WERI-Rb-1 (cell line): ENCODE data around the gene SLC18A2.

Source experiments
- DNase-seq: peaks from one replicate; pipeline ENCODE4 v3.0.0-alpha.2; 2020
- H3K27ac ChIP-seq: fragments of 250-450 bp; sonication (Bioruptor Pico); 2 replicates; pipeline ENCODE4 v1.5.1; 2020; ENCODE audit warnings: mild to moderate bottlenecking, moderate library complexity
- H3K27me3 ChIP-seq: fragments of 250-450 bp; sonication (Bioruptor Pico); 2 replicates; pipeline ENCODE4 v1.5.1; 2021; ENCODE audit warnings: mild to moderate bottlenecking, low read depth, moderate library complexity; ENCODE audit not compliant: insufficient read depth, severe bottlenecking
- H3K36me3 ChIP-seq: fragments of 250-450 bp; sonication (Bioruptor Pico); 2 replicates; pipeline ENCODE4 v1.5.1; 2020; ENCODE audit warnings: mild to moderate bottlenecking, moderate library complexity
- H3K4me3 ChIP-seq: 2 replicates; pipeline ENCODE4 v1.5.1; 2011; ENCODE audit warnings: low read depth, mild to moderate bottlenecking, control low read depth, low read length
- H3K9me3 ChIP-seq: fragments of 250-450 bp; sonication (Bioruptor Pico); 2 replicates; pipeline ENCODE4 v1.5.1; 2021; ENCODE audit warnings: mild to moderate bottlenecking, moderate library complexity; ENCODE audit not compliant: severe bottlenecking
- CTCF ChIP-seq: IDR thresholded peaks from 2 replicates; pipeline ENCODE4 v1.5.1; 2011; ENCODE audit warnings: low read depth, mild to moderate bottlenecking, control low read depth, inconsistent platforms, low read length

SLC18A2 gene

GRCh38 chr10:117306674-117307073 lies 65.8 kb downstream of the SLC18A2 start:
- no peaks in the 10 kb centered on the region for H3K27me3 ChIP-seq
- no peak for DNase-seq
- no peaks in the 10 kb centered on the region for H3K9me3 ChIP-seq
- H3K4me3 ChIP-seq: no peak overlapping the region
- H3K27ac ChIP-seq: no peak overlapping the region
- H3K36me3 ChIP-seq: 0 out of 2 replicates have a peak, but pooled peaks cover 4% of the 10 kb centered on the region
- no peak for TF ChIP-seq CTCF

GRCh38 chr10:117311261-117311660 lies 70.3 kb downstream of the SLC18A2 start:
- no peak for TF ChIP-seq CTCF
- Histone ChIP-seq H3K4me3 (no peak overlapping the region), H3K27ac (no peak overlapping the region), H3K9me3 (no peaks in the 10 kb centered on the region), H3K27me3 (no peaks in the 10 kb centered on the region), H3K36me3 (peaks cover 4% of the 10 kb centered on the region; the same call in 1 of the 2 replicates)
- DNase-seq: no peak

- H3K9me3 ChIP-seq: no peaks in the 10 kb centered on the region
- no peak overlapping the region for H3K4me3 ChIP-seq
- no peak overlapping the region for H3K27ac ChIP-seq
- peaks cover 4% of the 10 kb centered on the region for H3K36me3 ChIP-seq
- no peak for DNase-seq
- TF ChIP-seq CTCF: no peak
- no peaks in the 10 kb centered on the region for H3K27me3 ChIP-seq
Measured at GRCh38 chr10:117312430-117312829, 71.5 kb downstream of the SLC18A2 start.

GRCh38 chr10:117313641-117314040 lies 72.7 kb downstream of the SLC18A2 start:
- Histone ChIP-seq H3K9me3 (no peaks in the 10 kb centered on the region), H3K4me3 (no peak overlapping the region), H3K36me3 (peaks cover 11% of the 10 kb centered on the region), H3K27ac (no peak overlapping the region), H3K27me3 (no peaks in the 10 kb centered on the region)
- TF ChIP-seq CTCF: no peak
- DNase-seq: no peak

GRCh38 chr10:117316701-117317100 lies 75.8 kb downstream of the SLC18A2 start:
- no peaks in the 10 kb centered on the region for H3K27me3 ChIP-seq
- DNase-seq: no peak
- H3K9me3 ChIP-seq: no peaks in the 10 kb centered on the region
- no peak for TF ChIP-seq CTCF
- no peak overlapping the region for H3K4me3 ChIP-seq
- H3K36me3 ChIP-seq: peaks cover 8% of the 10 kb centered on the region
- no peak overlapping the region for H3K27ac ChIP-seq

GRCh38 chr10:117318909-117319308 lies 78.0 kb downstream of the SLC18A2 start:
- Histone ChIP-seq H3K27ac (no peak overlapping the region), H3K27me3 (no peaks in the 10 kb centered on the region), H3K4me3 (no peak overlapping the region), H3K9me3 (no peaks in the 10 kb centered on the region), H3K36me3 (peaks cover 8% of the 10 kb centered on the region)
- TF ChIP-seq CTCF: no peak
- no peak for DNase-seq
